WERI-Rb-1 (cell line): ENCODE results near the gene ATP8A2.

Source experiments
- DNase-seq: peaks from one replicate; pipeline ENCODE4 v3.0.0-alpha.2; 2020
- H3K27ac ChIP-seq: fragments of 250-450 bp; sonication (Bioruptor Pico); 2 replicates; pipeline ENCODE4 v1.5.1; 2020; ENCODE audit warnings: mild to moderate bottlenecking, moderate library complexity
- H3K27me3 ChIP-seq: fragments of 250-450 bp; sonication (Bioruptor Pico); 2 replicates; pipeline ENCODE4 v1.5.1; 2021; ENCODE audit warnings: mild to moderate bottlenecking, low read depth, moderate library complexity; ENCODE audit not compliant: insufficient read depth, severe bottlenecking
- H3K36me3 ChIP-seq: fragments of 250-450 bp; sonication (Bioruptor Pico); 2 replicates; pipeline ENCODE4 v1.5.1; 2020; ENCODE audit warnings: mild to moderate bottlenecking, moderate library complexity
- H3K4me3 ChIP-seq: 2 replicates; pipeline ENCODE4 v1.5.1; 2011; ENCODE audit warnings: low read depth, mild to moderate bottlenecking, control low read depth, low read length
- H3K9me3 ChIP-seq: fragments of 250-450 bp; sonication (Bioruptor Pico); 2 replicates; pipeline ENCODE4 v1.5.1; 2021; ENCODE audit warnings: mild to moderate bottlenecking, moderate library complexity; ENCODE audit not compliant: severe bottlenecking
- CTCF ChIP-seq: IDR thresholded peaks from 2 replicates; pipeline ENCODE4 v1.5.1; 2011; ENCODE audit warnings: low read depth, mild to moderate bottlenecking, control low read depth, inconsistent platforms, low read length

Gene ATP8A2

GRCh38 chr13:26051657-26052311 lies 680.0 kb downstream of the ATP8A2 start, which contains the start of gene SHISA2:
Gene SHISA2, minus strand, starts transcription at chr13:26052016. Its CDS starts 1,041 bp downstream, at chr13:26050975.
- H3K27me3 ChIP-seq: peaks cover 24% of the 10 kb centered on the region
- H3K27ac ChIP-seq: peak within 1 kb of the TSS; percentile 43
- 0 out of 2 replicates have a peak, but pooled peaks have one; percentile 3 for TF ChIP-seq CTCF
- peak within 1 kb of the TSS; percentile 65 for H3K4me3 ChIP-seq
- no peaks in the 10 kb centered on the region for H3K36me3 ChIP-seq
- DNase-seq: peak; percentile 87
- no peaks in the 10 kb centered on the region for H3K9me3 ChIP-seq

- H3K36me3 ChIP-seq: no peaks in the 10 kb centered on the region
- DNase-seq: peak; percentile 41
- no peaks in the 10 kb centered on the region for H3K9me3 ChIP-seq
- peak overlapping the region; percentile 65 for H3K4me3 ChIP-seq
- 0 out of 2 replicates have a peak, but pooled peaks have one; percentile 8 for TF ChIP-seq CTCF
- peaks cover 24% of the 10 kb centered on the region for H3K27me3 ChIP-seq
- no peak overlapping the region for H3K27ac ChIP-seq
Measured at GRCh38 chr13:26052337-26052736, 680.6 kb downstream of the ATP8A2 start.

- no peak for DNase-seq
- Histone ChIP-seq H3K27ac (no peak overlapping the region), H3K4me3 (no peak overlapping the region), H3K9me3 (no peaks in the 10 kb centered on the region), H3K27me3 (peaks cover 24% of the 10 kb centered on the region), H3K36me3 (no peaks in the 10 kb centered on the region)
- TF ChIP-seq CTCF: no peak
Measured at GRCh38 chr13:26053418-26053980, 681.7 kb downstream of the ATP8A2 start.

- Histone ChIP-seq H3K36me3 (no peaks in the 10 kb centered on the region), H3K4me3 (no peak overlapping the region), H3K27me3 (peaks cover 12% of the 10 kb centered on the region), H3K27ac (no peak overlapping the region), H3K9me3 (no peaks in the 10 kb centered on the region)
- no peak for TF ChIP-seq CTCF
- DNase-seq: no peak
Measured at GRCh38 chr13:26054896-26055295, 683.1 kb downstream of the ATP8A2 start.

GRCh38 chr13:26058704-26059103 lies 686.9 kb downstream of the ATP8A2 start:
- Histone ChIP-seq H3K27ac (no peak overlapping the region), H3K27me3 (no peaks in the 10 kb centered on the region), H3K4me3 (no peak overlapping the region), H3K36me3 (no peaks in the 10 kb centered on the region), H3K9me3 (no peaks in the 10 kb centered on the region)
- TF ChIP-seq CTCF: no peak
- no peak for DNase-seq
